Activated T-cell treated with anti-CD3 and anti-CD28 coated beads for 1 hour (primary cell): ENCODE measurements around the gene EYA3.

Source experiments
- DNase-seq: peaks from one replicate; pipeline ENCODE4 v3.0.0-alpha.2; 2020; ENCODE audit warnings: low read depth

The EYA3 gene

GRCh38 chr1:27940297-27940696, 148.1 kb downstream of the EYA3 start:
- peak; percentile 77 for DNase-seq

GRCh38 chr1:27938488-27938887, 149.9 kb downstream of the EYA3 start:
- DNase-seq: no peak

GRCh38 chr1:27937524-27937836, 150.9 kb downstream of the EYA3 start:
- DNase-seq: no peak

GRCh38 chr1:27936370-27936769, 152.0 kb downstream of the EYA3 start:
- DNase-seq: no peak

GRCh38 chr1:27935721-27936120, 152.7 kb downstream of the EYA3 start:
- DNase-seq: no peak

- no peak for DNase-seq
Measured at GRCh38 chr1:27934818-27935549, 153.4 kb downstream of the EYA3 start, which contains the start of gene SMPDL3B. TSS of gene SMPDL3B (plus strand) at chr1:27935000. CDS start at chr1:27935184, 184 bp downstream.

GRCh38 chr1:27931759-27932158, 156.7 kb downstream of the EYA3 start:
- no peak for DNase-seq

- DNase-seq: no peak
Measured at GRCh38 chr1:27931184-27931583, 157.2 kb downstream of the EYA3 start.

- no peak for DNase-seq
Measured at GRCh38 chr1:27928216-27928954, 160.0 kb downstream of the EYA3 start.

- no peak for DNase-seq
Measured at GRCh38 chr1:27922272-27922671, 166.1 kb downstream of the EYA3 start.
